OCI-M1 (cell line): ENCODE data around the gene ENO2.

Experiments used
- DNase-seq: peaks from one replicate; lab custom pipeline; 2025; lab: John Stamatoyannopoulos, UW

ENO2 gene

DNA sequence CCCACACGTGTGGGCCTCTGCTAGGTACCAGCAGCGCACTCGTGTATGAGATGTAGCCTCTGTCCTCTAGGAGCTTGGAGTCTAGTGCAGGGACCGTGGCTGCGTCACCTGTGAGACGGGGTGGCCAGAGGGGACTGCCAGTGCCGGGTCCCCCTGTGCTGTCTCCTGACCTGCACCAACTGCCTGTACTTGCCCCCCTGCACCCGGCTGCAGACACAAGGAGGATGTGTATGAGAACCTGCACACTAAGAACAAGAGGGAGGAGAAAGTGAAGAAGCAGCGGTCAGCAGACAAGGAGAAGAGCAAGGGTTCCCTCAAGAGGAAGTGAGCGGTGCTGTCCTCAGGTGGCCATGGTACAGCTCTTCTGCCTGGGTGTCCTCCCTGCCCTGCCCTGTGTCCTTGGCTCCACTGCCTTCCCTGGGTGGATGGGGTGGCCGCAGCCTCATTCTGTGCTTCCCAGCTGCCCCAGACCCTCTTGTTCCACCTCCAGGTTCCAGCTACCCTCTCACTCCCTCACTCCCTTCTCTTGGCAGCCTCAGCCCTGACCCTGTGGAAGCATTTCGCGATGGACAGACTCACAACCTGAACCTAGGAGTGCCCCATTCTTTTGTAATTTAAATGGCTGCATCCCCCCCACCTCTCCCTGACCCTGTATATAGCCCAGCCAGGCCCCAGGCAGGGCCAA, 46.4 kb downstream of the ENO2 start:
- DNase-seq: peak; percentile 69

DNA sequence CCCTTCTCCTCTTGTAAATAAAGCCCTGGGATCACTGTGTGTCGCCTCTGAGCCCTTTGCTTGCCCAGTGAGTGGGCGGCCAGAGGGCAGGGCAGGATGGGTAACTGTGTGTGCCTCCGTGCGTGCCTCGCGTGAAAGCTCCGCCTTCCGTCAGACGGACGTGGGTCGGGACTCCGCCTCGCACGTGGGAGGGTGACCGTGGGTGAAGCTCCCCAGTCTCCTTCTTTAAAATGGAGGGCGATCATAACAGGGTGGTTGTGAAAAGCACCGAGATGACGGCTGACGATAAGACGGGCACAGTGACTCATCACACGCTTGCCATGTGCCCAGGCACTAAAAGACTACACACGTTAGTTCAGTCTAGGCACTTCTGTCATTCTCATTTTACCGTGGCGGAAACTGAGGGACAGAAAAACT, 46.9 kb downstream of the ENO2 start:
- peak; percentile 89 for DNase-seq

DNA sequence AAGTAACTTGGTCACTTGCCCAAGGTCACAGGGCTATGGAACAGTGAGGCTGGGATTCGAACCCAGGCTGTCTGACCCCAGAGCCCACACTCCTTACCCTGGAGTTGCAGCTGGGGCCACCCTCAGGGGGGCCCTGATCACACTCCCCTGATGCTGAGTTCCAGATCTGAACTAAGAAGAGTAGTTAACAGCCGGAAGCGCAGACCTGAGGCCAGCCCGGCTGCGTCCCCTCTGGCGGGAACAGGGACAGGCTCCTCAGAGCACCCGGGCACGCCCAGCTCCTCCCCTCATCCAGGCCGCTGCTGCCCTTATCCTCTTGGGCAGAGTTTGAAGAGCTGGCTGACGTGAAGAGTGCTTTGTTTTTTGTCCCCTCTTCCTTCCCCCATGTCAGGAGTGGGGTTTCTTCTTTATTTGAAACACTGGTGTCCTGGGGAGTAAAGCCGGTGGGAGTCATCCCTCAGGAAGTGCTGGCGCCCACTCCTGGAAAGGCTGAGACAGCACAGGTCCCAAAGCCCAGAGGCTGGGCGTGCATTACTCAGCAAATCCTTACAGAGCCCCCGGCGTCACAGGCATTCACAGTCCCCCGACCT, 47.4 kb downstream of the ENO2 start:
- peak; percentile 97 for DNase-seq

DNA sequence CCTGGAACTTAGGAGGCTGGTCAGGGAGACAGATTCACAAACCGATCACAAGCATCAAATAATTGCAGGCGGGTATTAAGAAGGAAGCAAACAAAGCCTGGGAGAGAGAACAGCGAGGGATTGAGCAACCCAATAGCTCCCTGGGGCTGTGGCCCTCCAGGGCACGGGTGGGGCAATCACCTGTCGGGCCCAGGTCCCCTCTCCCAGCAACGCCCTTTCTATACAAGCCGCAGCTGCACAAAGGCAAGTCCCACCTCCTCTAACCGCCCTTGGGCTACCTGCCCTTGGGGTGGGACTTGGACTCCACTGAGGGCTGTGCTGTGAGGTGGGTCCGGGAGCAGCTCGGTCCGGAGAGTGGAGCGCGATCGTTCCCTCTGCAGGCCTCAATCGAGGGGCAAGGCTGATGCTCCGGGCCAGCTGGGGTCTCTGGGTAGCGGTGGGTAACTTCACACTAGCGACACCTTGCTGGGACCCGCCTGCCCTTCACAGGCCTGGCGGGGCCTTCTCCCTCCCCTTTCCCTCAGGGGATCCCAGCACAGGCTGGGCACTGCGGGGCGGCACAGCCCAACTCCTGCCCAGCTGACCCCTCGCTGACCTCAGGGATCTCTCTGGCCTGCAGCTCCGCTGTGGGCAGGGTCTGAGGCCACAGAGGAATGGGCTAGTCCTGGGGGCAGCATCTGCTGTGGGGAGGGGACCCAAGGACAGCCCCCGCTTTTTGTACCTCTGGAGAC, 48.1 kb downstream of the ENO2 start:
- DNase-seq: no peak

DNA sequence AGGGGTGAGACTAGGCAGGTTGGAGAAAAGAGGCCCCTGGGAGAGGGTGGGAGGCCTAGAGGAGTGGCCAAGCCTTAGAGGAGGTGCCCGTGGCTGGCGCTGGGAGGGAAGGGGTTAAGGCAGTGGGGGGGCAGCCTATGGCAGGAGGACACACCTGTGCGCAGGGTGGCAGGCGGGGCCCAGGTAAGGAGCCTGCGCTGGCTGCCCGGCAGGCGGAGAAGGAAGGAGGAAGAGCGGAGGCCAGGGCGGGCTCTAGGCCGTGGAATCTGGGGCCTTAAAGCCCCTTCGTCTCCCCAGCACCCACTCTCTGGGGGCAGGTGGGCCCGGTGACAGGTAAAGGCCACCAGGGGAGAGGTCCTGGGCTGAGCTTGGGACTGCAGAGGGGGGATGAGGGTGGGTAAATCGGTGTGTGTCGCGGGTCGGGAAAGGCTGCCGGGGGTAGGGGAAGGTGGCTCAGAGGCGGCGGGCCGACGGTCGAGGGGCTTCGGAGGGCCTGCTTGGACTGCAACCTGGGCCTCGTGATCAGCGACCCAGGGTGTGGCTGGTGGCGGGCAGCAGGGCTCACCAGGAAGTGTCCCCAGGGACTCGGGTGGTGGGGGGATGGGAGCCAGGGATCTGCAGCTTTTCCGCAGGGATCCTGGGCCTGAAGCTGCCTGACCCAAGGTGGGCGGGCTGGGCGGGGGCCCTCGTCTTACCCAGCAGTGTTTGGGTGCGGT, 48.8 kb downstream of the ENO2 start:
- no peak for DNase-seq

DNA sequence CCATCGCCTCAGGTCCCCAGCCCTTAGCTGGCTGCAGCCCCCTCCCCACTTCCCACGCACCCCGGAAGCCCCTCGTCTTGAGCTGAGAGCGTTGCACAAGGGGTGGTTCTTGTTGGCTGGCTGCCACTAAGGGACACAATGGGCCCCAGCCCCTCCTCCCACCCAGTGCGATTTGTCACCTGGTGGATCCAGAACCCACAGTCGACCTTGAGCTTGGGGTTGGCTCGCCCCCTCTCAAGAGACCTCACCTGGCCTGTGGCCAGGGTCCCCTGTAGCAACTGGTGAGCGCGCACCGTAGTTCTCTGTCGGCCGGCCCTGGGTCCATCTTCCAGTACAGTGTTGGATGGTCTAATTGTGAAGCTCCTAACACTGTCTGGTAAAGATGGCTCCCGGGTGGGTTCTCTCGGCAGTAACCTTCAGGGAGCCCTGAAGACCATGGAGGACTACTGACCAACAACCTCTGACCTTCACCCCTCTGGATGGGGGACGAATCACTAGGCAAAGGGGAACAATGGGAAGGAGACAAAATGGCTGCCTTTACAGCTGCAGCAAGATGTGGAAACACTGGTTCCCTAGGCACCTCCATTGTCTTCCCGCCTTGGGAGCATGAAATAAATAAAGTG, 49.5 kb downstream of the ENO2 start:
- DNase-seq: no peak

DNA sequence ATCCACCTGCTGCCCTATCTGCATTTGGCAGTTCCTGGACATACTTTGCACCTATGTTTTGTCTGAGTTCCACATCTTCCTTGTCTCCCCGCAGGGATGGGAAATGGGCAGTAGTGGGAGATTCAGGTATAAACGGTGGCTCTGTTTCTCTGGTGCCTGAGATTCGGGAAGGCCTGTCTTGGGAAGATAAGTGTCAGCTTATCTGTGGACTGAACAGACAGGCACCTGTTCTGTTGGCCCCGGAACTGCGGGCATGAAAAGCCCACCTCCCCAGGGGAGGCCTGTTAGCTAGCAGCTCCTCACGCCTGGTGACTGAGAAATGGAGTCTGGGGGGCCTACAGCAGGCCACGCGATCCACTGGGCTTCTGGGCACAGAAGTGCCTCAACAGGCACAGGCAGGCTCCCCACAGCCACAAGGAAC, 50.2 kb downstream of the ENO2 start:
- peak; percentile 67 for DNase-seq

DNA sequence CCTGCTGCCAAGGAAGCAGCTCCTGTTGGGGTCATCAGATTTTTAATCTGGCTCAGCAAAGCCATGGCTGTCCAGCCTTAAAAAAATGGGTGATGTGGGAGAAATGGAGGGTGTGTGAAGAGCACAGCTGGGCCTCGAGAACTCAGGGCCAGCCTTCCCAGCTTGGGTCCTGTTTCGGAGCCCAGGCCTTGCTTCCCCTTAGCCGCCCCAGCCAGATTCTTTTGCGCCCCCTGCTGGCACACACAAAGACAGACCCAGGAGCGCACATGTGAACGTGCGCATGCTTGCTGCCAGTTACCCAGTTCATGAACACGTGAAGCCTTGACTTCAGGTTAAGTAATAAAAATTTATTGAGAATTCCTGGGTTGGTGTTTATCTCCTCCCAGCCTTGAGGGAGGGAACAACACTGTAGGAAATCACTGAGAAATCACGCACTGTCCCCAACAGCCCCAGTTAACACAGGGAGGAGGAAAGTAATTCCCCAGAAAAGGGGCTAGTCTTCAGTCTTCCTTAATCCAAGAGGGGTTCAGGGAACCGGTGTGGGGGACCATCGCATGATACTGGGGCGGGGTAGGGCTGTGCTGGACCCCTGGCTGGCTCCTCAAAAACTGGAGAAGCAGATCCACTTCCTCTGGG, 50.8 kb downstream of the ENO2 start:
- peak; percentile 94 for DNase-seq

DNA sequence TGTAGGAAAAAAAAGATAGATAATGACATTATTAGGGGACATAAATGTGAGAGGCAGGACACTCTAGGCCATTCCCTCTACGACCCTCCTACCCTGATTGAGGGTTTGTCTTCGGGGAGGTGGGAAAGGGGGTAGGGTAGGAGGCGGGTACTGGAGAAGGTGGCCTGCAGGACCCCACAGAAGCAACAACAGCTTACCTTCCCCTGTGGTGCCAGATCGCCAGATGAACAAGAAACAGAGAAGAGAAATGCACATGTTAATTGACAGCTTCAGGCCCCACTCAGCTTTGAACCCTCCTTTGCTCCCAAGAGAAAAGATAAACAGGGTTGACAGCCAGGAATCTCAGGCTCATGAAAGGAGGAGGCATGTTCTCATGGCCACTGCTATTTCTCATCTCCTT, 51.3 kb downstream of the ENO2 start:
- no peak for DNase-seq

DNA sequence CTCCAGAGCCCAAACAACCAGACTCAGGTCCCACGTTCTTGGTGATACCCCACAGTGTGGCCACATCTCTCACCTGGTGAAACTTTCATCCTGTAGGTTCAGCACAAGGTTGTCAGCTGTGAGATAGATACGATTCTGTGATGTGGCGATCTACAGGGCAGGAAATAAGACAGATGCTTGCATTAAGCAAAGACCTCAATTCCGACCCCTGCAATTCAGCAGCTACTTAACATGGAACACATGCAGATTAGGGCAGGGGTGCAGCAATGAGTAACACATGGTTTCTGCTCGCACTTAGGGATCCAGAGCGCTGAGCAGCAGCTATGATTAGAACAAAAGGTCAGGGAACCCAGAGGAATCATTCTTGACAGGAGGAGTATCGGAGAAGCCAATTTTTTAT, 52.0 kb downstream of the ENO2 start:
- DNase-seq: no peak

DNA sequence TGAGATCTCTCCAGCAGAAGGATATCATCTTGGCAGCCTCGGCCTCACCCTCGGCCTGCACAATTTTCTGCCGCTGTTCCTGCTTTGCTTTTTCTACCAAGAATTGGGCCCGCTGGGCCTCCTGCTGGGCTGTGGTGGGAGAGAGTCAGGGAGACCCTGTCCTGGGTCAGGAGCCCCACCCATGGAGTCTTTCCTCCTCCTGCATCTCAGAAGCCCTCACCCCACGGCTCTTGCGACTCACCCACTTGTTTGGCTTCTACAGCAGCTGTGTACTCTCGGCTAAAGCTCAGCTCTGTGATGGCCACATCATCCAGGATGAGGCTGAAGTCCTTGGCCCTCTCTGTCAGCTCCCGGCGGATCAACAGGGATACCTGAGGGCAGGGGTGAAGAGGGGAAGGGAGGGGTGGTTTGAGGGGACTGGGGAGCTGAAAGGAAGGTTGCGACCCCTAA, 53.3 kb downstream of the ENO2 start:
- no peak for DNase-seq

DNA sequence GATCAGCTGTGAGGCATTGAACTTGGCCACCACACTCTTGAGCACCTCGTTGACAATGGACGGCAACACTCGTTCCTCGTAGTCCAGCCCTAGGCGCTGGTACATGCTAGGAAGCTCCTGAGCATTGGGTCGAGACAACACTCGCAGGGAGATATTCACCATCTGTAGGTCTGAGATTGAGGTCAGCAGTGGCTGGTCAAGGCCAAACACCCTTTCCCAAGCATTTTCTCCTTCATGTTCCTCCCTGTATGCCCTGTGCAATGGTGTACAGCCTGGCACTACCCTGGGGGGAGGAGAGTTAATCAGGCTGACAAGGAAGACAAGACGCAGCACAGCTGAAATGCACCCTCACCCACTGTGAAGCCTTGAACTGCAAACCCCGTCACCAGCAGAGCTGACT, 54.0 kb downstream of the ENO2 start:
- no peak for DNase-seq

DNA sequence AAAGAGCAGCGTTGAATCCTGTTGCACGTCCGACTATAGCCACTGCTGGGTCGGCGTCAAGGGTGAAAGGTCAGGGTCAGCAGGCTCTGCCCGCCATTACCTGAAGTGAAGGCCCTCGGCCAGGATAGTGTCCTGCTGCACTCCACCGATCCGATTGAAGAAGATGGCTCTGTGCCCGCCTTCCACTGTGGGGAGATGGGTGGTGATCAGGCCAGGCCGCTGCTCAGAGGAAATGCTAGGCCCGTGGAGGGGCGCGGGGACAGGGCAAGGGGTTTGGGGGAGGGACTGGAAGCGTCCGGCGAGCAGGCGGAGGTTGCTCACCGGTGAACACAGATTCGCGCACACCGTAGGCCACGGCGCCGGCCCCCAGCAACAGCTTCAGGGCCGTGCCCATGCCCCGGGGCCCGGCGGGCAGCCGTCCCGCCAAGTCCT, 55.7 kb downstream of the ENO2 start:
- peak; percentile 44 for DNase-seq
